ENCODE measurements around the gene CDYL2. TPM values are rescaled to one million over a fixed set of nuclear protein-coding genes. Genes with fewer than 3 reads are reported as not detected.

Gene CDYL2
- total RNA-seq, 1 donor from 2014 or later, result 19.9 TPM

DNA sequence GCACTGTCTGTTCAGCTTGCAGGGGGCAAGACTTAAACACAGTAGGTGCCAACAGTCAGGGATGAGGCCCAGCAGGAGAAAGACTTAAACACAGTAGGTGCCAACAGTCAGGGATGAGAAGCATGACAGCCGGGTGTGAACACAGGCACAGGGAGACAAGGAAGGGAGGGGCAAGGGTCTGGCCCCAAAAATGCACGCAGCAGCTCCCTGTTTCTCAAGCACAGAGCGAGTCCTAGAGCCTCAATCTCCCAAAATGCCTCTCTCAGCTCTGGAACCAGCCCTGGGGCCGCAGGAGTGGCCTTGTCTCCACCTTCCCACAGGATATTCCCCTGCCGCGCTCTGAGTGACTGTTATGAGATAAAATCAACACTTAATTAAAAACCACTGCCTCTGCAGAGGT lies 197.2 kb downstream of the CDYL2 start:
- H3K27ac Mint-ChIP-seq, result no peak overlapping the region
- no peak for DNase-seq (ENCODE audit: low spot score, unreplicated experiment)
- TF ChIP-seq, protein P1, sequence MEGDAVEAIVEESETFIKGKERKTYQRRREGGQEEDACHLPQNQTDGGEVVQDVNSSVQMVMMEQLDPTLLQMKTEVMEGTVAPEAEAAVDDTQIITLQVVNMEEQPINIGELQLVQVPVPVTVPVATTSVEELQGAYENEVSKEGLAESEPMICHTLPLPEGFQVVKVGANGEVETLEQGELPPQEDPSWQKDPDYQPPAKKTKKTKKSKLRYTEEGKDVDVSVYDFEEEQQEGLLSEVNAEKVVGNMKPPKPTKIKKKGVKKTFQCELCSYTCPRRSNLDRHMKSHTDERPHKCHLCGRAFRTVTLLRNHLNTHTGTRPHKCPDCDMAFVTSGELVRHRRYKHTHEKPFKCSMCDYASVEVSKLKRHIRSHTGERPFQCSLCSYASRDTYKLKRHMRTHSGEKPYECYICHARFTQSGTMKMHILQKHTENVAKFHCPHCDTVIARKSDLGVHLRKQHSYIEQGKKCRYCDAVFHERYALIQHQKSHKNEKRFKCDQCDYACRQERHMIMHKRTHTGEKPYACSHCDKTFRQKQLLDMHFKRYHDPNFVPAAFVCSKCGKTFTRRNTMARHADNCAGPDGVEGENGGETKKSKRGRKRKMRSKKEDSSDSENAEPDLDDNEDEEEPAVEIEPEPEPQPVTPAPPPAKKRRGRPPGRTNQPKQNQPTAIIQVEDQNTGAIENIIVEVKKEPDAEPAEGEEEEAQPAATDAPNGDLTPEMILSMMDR (IDR thresholded peaks at IDR 0.05; ENCODE audit: unreplicated experiment), result no peak
- peaks cover 8% of the 10 kb centered on the region for H3K9me3 Mint-ChIP-seq (ENCODE audit: low read depth)
- peaks cover 16% of the 10 kb centered on the region for H3K36me3 Mint-ChIP-seq (ENCODE audit: insufficient read depth)
- H3K4me1 Mint-ChIP-seq (ENCODE audit: low read depth), result no peaks in the 10 kb centered on the region
- H3K27me3 Mint-ChIP-seq, result no peaks in the 10 kb centered on the region
- H3K4me3 Mint-ChIP-seq (ENCODE audit: low read depth), result no peak overlapping the region

DNA sequence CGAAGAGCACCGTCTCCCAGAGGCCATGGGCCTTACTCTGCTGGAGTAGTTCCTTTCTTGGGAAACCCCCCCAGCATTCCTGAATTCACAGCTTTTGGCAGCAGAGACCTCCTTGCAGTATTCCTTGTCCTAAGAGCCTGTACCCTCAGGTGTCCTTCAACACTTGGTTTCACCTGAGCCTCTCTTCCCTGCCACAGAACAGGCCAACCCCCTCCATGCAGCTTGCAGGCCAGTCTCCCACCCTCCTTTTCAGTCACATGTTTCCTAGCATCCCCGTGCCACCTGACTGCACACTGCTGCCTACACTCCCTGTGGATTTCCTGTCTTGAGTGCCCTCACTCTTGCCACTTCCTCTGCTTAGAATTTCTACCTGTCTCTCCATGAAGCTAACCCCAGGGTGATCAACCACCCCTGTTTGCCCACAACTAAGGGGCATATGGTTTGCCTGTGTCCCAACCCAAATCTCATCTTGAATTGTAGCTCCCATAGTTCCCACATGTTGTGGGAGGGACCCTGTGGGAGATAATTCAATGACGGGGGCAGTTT lies 198.1 kb downstream of the CDYL2 start:
- TF ChIP-seq, protein P1 (IDR thresholded peaks at IDR 0.05; ENCODE audit: unreplicated experiment), result no peak
- H3K4me3 Mint-ChIP-seq (ENCODE audit: low read depth), result no peak overlapping the region
- H3K4me1 Mint-ChIP-seq (ENCODE audit: low read depth), result no peaks in the 10 kb centered on the region
- H3K27ac Mint-ChIP-seq, result no peak overlapping the region
- H3K9me3 Mint-ChIP-seq (ENCODE audit: low read depth), result peaks cover 8% of the 10 kb centered on the region
- H3K27me3 Mint-ChIP-seq, result no peaks in the 10 kb centered on the region
- DNase-seq (ENCODE audit: low spot score, unreplicated experiment), result no peak
- peaks cover 16% of the 10 kb centered on the region for H3K36me3 Mint-ChIP-seq (ENCODE audit: insufficient read depth)

DNA sequence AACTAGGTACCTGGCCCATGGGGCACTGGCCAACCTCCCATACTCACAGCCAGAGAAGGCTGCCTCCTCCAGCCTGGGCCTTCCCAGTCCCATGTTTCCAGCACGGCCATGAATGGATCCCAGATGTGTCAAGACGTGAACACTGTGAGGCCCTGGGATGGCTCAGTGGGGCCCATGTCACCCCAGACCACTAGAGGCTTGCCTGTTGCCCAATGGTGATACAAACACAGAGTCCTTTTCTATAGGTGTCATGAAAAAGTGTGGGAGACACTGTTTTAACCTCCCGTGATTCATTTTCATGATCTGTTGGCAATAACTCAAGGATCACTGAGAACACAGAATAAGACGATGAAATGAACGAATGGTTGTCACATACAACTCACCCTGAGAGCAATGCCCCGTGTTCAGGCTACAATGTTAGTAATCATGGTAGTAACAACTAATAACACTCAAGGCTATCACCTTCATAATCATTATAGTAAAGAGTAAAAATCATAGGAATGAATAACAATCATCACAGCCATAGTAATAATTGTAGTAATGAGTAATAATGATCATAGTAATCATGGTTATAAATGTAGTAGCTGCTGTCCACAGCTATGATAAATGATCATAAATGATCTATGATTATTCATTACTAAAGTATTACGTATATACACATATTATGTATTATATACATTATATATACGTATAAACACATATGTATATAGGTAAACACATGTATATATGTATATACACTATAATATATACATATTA lies 199.6 kb downstream of the CDYL2 start:
- Mint-ChIP-seq H3K9me3 (ENCODE audit: low read depth) (peaks cover 8% of the 10 kb centered on the region), H3K27me3 (no peaks in the 10 kb centered on the region), H3K36me3 (ENCODE audit: insufficient read depth) (peaks cover 16% of the 10 kb centered on the region), H3K27ac (no peak overlapping the region), H3K4me3 (ENCODE audit: low read depth) (no peak overlapping the region), H3K4me1 (ENCODE audit: low read depth) (no peaks in the 10 kb centered on the region)
- DNase-seq (ENCODE audit: low spot score, unreplicated experiment), result no peak
- TF ChIP-seq, protein P1 (IDR thresholded peaks at IDR 0.05; ENCODE audit: unreplicated experiment), result no peak

DNA sequence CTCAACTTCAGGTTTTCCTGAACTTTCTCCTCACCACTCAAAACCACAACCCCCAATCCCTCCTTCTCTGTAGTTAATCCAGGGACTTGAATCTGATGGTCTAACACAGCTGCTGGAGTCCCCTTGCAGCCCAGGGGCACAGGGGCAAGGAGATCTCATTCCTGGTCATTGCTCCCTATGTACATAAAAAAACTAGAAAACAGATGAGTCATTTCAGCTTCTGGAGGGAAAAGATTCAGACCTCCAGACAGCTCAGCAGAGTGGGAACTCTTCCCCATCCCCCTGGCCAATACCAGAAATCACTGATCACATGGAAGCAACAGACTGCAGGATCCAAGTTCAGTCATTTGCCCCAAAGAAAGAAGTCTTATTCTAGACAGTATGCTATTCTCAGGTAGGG lies 201.5 kb downstream of the CDYL2 start:
- TF ChIP-seq, protein P1 (IDR thresholded peaks at IDR 0.05; ENCODE audit: unreplicated experiment), result no peak
- Mint-ChIP-seq H3K9me3 (ENCODE audit: low read depth) (peaks cover 8% of the 10 kb centered on the region), H3K27me3 (no peaks in the 10 kb centered on the region), H3K4me1 (ENCODE audit: low read depth) (no peaks in the 10 kb centered on the region), H3K36me3 (ENCODE audit: insufficient read depth) (peaks cover 15% of the 10 kb centered on the region), H3K4me3 (ENCODE audit: low read depth) (no peak overlapping the region), H3K27ac (no peak overlapping the region)
- DNase-seq (ENCODE audit: low spot score, unreplicated experiment), result no peak

DNA sequence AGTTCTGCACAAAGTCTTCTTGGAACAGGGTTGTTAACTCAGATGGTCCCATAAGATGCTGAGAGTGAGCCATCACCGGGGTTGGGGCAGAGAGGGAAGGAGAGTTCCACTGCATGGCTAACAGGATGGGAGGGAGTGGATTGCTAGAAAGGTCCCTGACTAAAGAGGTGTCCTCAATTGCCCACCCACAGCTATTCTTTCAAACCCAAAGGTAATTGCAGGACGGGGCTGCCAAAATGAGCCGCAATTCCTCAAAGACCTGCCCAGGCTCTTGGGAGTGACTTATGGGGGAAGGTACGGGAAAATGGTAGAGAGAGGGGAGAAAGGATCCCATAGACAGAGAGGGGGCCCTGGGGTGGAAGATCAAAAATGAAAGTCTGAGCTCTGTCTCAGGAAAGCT lies 203.2 kb downstream of the CDYL2 start:
- Mint-ChIP-seq H3K27ac (no peak overlapping the region), H3K27me3 (no peaks in the 10 kb centered on the region), H3K36me3 (ENCODE audit: insufficient read depth) (peaks cover 5% of the 10 kb centered on the region), H3K9me3 (ENCODE audit: low read depth) (peaks cover 9% of the 10 kb centered on the region), H3K4me1 (ENCODE audit: low read depth) (no peaks in the 10 kb centered on the region), H3K4me3 (ENCODE audit: low read depth) (no peak overlapping the region)
- no peak for DNase-seq (ENCODE audit: low spot score, unreplicated experiment)
- TF ChIP-seq, protein P1 (IDR thresholded peaks at IDR 0.05; ENCODE audit: unreplicated experiment), result no peak
